Colonic mucosa (tissue), 4 donors: ENCODE data around the gene NBEAL2. TPM values are rescaled to one million over a fixed set of nuclear protein-coding genes. Genes with fewer than 3 reads are reported as not detected.
"Not testable (repeated sequence)": the region's sequence is repeated elsewhere in the genome, so short reads cannot be mapped to it uniquely, and the experiment has no call there.

Source experiments
- DNase-seq: peaks from one replicate; pipeline ENCODE4 v3.0.0-alpha.2; 2020
- H3K27ac ChIP-seq: fragments of 200-600 bp; one replicate; pipeline ENCODE4 v1.8.0; 2021
- H3K27me3 ChIP-seq: fragments of 200-600 bp; one replicate; pipeline ENCODE4 v1.8.0; 2021
- H3K36me3 ChIP-seq: fragments of 200-600 bp; one replicate; pipeline ENCODE4 v1.8.0; 2021
- H3K4me1 ChIP-seq: fragments of 200-600 bp; one replicate; pipeline ENCODE4 v1.8.0; 2021; ENCODE audit warnings: mild to moderate bottlenecking
- H3K4me3 ChIP-seq: fragments of 200-600 bp; one replicate; pipeline ENCODE4 v1.8.0; 2021
- H3K9ac ChIP-seq, 2 donors: one replicate each; pipeline ENCODE4 v1.7.0; 2013; ENCODE audit warnings: control low read depth in 2 of 2, low read depth in 2 of 2, low read length in 2 of 2
- H3K9me3 ChIP-seq: fragments of 200-600 bp; one replicate; pipeline ENCODE4 v1.8.0; 2021
- CTCF ChIP-seq: fragments of 200-600 bp; IDR thresholded peaks from one replicate; pipeline ENCODE4 v1.8.0; 2022; ENCODE audit warnings: antibody characterized with exemption, mild to moderate bottlenecking
- intact Hi-C: fragments of 100-400 bp; cut with DNase I; formaldehyde crosslinking; loops from one replicate; pipeline ENCODE4 v1.14.1; 2022
- total RNA-seq, 2 donors: library from RNA; stranded (reverse); fragmentation: NEBNext Ultra II Directional in 1 of 2; extraction: Animal tissue kit (Norgen Biotek cat#: 25700) in 1 of 2; gene quantifications; one replicate each; pipeline ENCODE4 v1.2.1, GENCODE V29; 2021
- donor health status: healthy.
- donor health status: DM: no; HTN: no; CAD: no.
- donor health status: DM: no; HTN: no; CAD: no.

Gene NBEAL2
- total RNA-seq, 2 donors from 2014 or later = 40.9 to 106 TPM

- H3K4me1 ChIP-seq = no peaks in the 10 kb centered on the region
- no peak for TF ChIP-seq CTCF
- DNase-seq = no peak
- H3K27ac ChIP-seq = no peak overlapping the region
- no peaks in the 10 kb centered on the region for H3K9me3 ChIP-seq
- no peak overlapping the region for H3K9ac ChIP-seq
- no peaks in the 10 kb centered on the region for H3K27me3 ChIP-seq
- intact Hi-C loops = no loop called here
- H3K4me3 ChIP-seq = no peak overlapping the region
- H3K36me3 ChIP-seq = peaks cover 6% of the 10 kb centered on the region
Measured at GRCh38 chr3:47022641-47023071, 43.2 kb downstream of the NBEAL2 start.

DNA sequence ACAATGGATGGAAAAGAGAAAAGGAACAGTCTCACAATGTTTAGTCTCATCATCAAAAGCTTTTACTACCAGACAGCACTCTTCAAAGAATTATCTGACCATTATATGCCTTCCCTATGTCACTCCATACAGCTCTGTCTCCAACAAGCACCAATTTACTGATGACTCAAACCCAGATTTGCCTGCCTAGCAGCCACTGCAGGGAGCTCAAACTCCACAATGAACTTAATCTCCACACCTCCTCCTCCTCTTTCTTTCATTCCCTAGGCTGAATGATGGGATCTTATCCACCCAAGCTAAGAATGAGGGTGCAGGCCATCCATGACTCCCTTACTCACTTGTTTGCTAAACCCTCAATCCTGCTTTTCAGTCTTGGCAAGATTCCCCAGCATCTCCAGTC lies 45.5 kb downstream of the NBEAL2 start:
- H3K27ac ChIP-seq = no peak overlapping the region
- DNase-seq = no peak

GRCh38 chr3:47026432-47026831 lies 47.0 kb downstream of the NBEAL2 start:
- DNase-seq, intact Hi-C loops, H3K9me3 ChIP-seq, H3K36me3 ChIP-seq, H3K4me1 ChIP-seq, H3K4me3 ChIP-seq, H3K27me3 ChIP-seq, H3K9ac ChIP-seq, H3K27ac ChIP-seq: not testable (repeated sequence)

More for the DNA sequence above, 45.5 kb downstream of the NBEAL2 start:
- intact Hi-C loops = no loop called here
- no peaks in the 10 kb centered on the region for H3K36me3 ChIP-seq
- no peaks in the 10 kb centered on the region for H3K9me3 ChIP-seq
- H3K4me3 ChIP-seq = no peak overlapping the region
- no peak for TF ChIP-seq CTCF
- no peaks in the 10 kb centered on the region for H3K27me3 ChIP-seq
- H3K9ac ChIP-seq = no peak overlapping the region
- H3K4me1 ChIP-seq = no peaks in the 10 kb centered on the region

DNA sequence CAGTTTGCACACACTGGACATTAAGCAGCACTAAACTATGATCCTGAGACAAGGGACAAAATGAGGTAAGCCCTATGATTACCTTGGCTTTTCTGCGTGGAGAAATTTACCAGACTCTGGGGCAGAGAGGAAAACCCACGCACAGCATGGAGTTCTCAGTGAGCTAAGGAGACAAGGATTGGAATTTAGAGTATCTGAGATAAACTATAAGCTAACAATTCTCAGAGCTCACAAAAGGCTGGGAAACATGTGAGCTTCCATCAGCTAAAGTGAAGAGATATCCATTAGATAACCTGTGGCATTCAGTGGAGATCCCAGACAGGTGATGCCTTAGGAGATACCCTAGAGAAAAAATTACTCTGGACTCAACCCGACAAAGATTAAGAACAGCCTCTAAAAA lies 48.7 kb downstream of the NBEAL2 start:
- intact Hi-C loops = no loop called here
- DNase-seq = no peak
- H3K9ac ChIP-seq = no peak overlapping the region
- no peaks in the 10 kb centered on the region for H3K36me3 ChIP-seq
- H3K27ac ChIP-seq = no peak overlapping the region
- H3K9me3 ChIP-seq = no peaks in the 10 kb centered on the region
- H3K4me1 ChIP-seq = no peaks in the 10 kb centered on the region
- no peaks in the 10 kb centered on the region for H3K27me3 ChIP-seq
- no peak for TF ChIP-seq CTCF
- H3K4me3 ChIP-seq = no peak overlapping the region

DNA sequence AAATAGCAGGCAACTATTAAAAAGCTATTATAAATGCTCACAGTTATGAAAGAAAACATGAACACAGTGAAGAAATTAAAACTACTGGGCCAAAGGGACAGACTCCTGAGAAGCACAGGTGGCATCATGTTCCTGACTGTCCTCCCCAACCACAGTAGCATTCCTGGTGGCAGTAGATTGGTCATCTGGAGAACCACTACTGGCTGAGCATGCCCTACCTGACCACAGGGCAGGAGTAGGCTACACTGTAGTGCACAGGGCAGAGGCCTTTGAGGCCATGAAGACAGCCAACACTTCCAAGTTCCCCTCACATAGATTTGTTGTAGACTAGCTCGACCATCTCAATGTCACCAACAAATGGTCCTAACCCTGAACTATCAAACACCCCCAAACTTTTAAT lies 49.2 kb downstream of the NBEAL2 start:
- H3K4me3 ChIP-seq = no peak overlapping the region
- intact Hi-C loops = no loop called here
- no peak for DNase-seq
- no peaks in the 10 kb centered on the region for H3K36me3 ChIP-seq
- H3K9me3 ChIP-seq = no peaks in the 10 kb centered on the region
- TF ChIP-seq CTCF = no peak
- H3K27me3 ChIP-seq = no peaks in the 10 kb centered on the region
- H3K27ac ChIP-seq = no peak overlapping the region
- H3K9ac ChIP-seq = no peak overlapping the region
- no peaks in the 10 kb centered on the region for H3K4me1 ChIP-seq

GRCh38 chr3:47031041-47031440 lies 51.6 kb downstream of the NBEAL2 start:
- not testable (repeated sequence) for H3K27me3 ChIP-seq, H3K27ac ChIP-seq, DNase-seq, H3K4me3 ChIP-seq, H3K36me3 ChIP-seq, H3K9ac ChIP-seq, H3K9me3 ChIP-seq, H3K4me1 ChIP-seq
- intact Hi-C loops = loop anchor here (10.0 kb wide), 1 partner anchor 114 kb away; no protein-coding TSS in a partner anchor
